K562 (cell line): ENCODE results near the gene PIM3. TPM values are rescaled to one million over a fixed set of nuclear protein-coding genes. Genes with fewer than 3 reads are reported as not detected.
A peak's percentile ranks its signal among the peaks of the same experiment; 100 is the strongest.

ENCODE experiments used
- ATAC-seq: fragments of 200-7000 bp; cut with Tn5 transposase; 3 replicates; pipeline ENCODE4 v1.9.1; 2020; ENCODE audit warnings: moderate library complexity
- BruUV-seq: library from RNA; stranded (reverse); fragments of 400-500 nt; replicated peaks from 2 replicates; lab custom pipeline; 2021; lab: Mats Ljungman, UMichigan
- CTCF ChIA-PET: fragments of 300-600 bp; formaldehyde crosslinking; extraction: SDS; loops from one replicate; lab custom pipeline; 2021; ENCODE audit warnings: low intra/inter-chr PET ratio; lab: Yijun Ruan, JAX
- POLR2A ChIA-PET: fragments of 300-600, 350-650 bp; sonication (Branson Sonifier 250); formaldehyde crosslinking; extraction: SDS; loops from one replicate; lab custom pipeline; 2021; ENCODE audit warnings: antibody characterized with exemption, inconsistent platforms; lab: Yijun Ruan, JAX
- DNase-seq, 4 experiments: peaks; one replicate each; pipeline versions ENCODE4 v3.0.0 to v3.0.0-alpha.2; 2011 to 2018; ENCODE audit warnings: low spot score in 3 of 4, mixed read lengths in 3 of 4; ENCODE audit errors: extremely low read depth in 1 of 4
- FAIRE-seq: peaks from 2 replicates; lab custom pipeline; 2011; peaks lifted over from hg19 to GRCh38; lab: Jason Lieb, UNC
- H2AFZ ChIP-seq: 2 replicates; pipeline ENCODE4 v1.6.0; 2011; ENCODE audit warnings: low read depth, low read length, control low read depth, inconsistent platforms
- H3K27ac ChIP-seq: fragments of 200-600 bp; 3 replicates; pipeline ENCODE4 v1.8.0; 2011; ENCODE audit warnings: low read depth, mild to moderate bottlenecking, control low read depth, inconsistent platforms, low read length, moderate library complexity, mixed read lengths; ENCODE audit errors: extremely low read depth
- H3K27me3 ChIP-seq, 2 experiments: fragments of 300-600 bp in 1 of 2; 2 replicates in 1 of 2; 3 replicates in 1 of 2; pipeline versions ENCODE4 v1.6.0 to v1.8.0; 2011; ENCODE audit warnings: inconsistent platforms in 2 of 2, low read length in 2 of 2, mild to moderate bottlenecking in 1 of 2, mixed read lengths in 1 of 2, moderate library complexity in 1 of 2; ENCODE audit not compliant: control insufficient read depth in 2 of 2, insufficient read depth in 2 of 2
- H3K36me3 ChIP-seq: fragments of 300-600 bp; 3 replicates; pipeline ENCODE4 v1.8.0; 2011; ENCODE audit warnings: mild to moderate bottlenecking, low read length, inconsistent platforms; ENCODE audit not compliant: control insufficient read depth, insufficient read depth
- H3K4me1 ChIP-seq, 2 experiments: fragments of 200-600 bp in 1 of 2; replicated peaks in 1 of 2; 2 replicates in 1 of 2; 3 replicates in 1 of 2; pipeline versions ENCODE4 v1.5.1 to v1.8.0; 2011; ENCODE audit warnings: inconsistent platforms in 2 of 2, low read length in 2 of 2, mild to moderate bottlenecking in 1 of 2, mixed read lengths in 1 of 2, moderate library complexity in 1 of 2; ENCODE audit not compliant: control insufficient read depth in 2 of 2, insufficient read depth in 2 of 2
- H3K4me2 ChIP-seq: 2 replicates; pipeline ENCODE4 v1.6.1; 2011; ENCODE audit warnings: low read length, control low read depth, inconsistent platforms, mixed read lengths; ENCODE audit not compliant: insufficient read depth
- H3K4me3 ChIP-seq: fragments of 200-600 bp; sonication (generic), shearing (Covaris generic); 2 replicates; pipeline ENCODE4 v1.5.1; 2016; ENCODE audit warnings: control low read depth, inconsistent platforms
- H3K79me2 ChIP-seq: fragments of 200-600 bp; 3 replicates; pipeline ENCODE4 v1.8.0; 2011; ENCODE audit warnings: low read length, inconsistent platforms; ENCODE audit not compliant: control insufficient read depth, insufficient read depth
- H3K9ac ChIP-seq, 2 experiments: 2 replicates each; pipeline versions ENCODE4 v1.6.0 to v1.6.1; 2011; ENCODE audit warnings: low read depth in 2 of 2, low read length in 2 of 2, control low read depth in 1 of 2, inconsistent platforms in 1 of 2, mild to moderate bottlenecking in 1 of 2, mixed read lengths in 1 of 2; ENCODE audit not compliant: insufficient read depth in 1 of 2
- H3K9me1 ChIP-seq: one replicate; pipeline ENCODE4 v1.6.0; 2011; ENCODE audit warnings: inconsistent platforms, mild to moderate bottlenecking, low read length, moderate library complexity; ENCODE audit not compliant: control insufficient read depth, insufficient read depth
- H3K9me3 ChIP-seq: replicated peaks from 2 replicates; pipeline ENCODE4 v1.5.1; 2011; ENCODE audit warnings: low read depth, low read length, inconsistent platforms; ENCODE audit not compliant: control insufficient read depth, insufficient read depth
- H4K20me1 ChIP-seq: replicated peaks from 2 replicates; pipeline ENCODE4 v1.6.1; 2011; ENCODE audit warnings: low read length, inconsistent platforms, mixed read lengths; ENCODE audit not compliant: control insufficient read depth, insufficient read depth
- ARID1B ChIP-seq: fragments of 450-650 bp; IDR thresholded peaks from 2 replicates; pipeline ENCODE4 v1.6.1; 2016; ENCODE audit warnings: antibody characterized with exemption, mild to moderate bottlenecking, inconsistent platforms
- FOXA1 ChIP-seq: fragments of 450-650 bp; IDR thresholded peaks from 2 replicates; pipeline ENCODE4 v1.6.1; 2016; ENCODE audit warnings: mild to moderate bottlenecking, borderline replicate concordance
- FOXK2 ChIP-seq, 2 experiments: fragments of 450-650 bp; IDR thresholded peaks in 1 of 2; conservative IDR thresholded peaks in 1 of 2; 2 replicates each; pipeline ENCODE4 v1.6.1; 2016; ENCODE audit warnings: low read depth in 2 of 2, mild to moderate bottlenecking in 1 of 2
- HMGN3 ChIP-seq: IDR thresholded peaks from 2 replicates; pipeline ENCODE4 v1.6.1; 2011; ENCODE audit warnings: borderline replicate concordance, low read depth, mild to moderate bottlenecking, mixed read lengths, low read length; ENCODE audit not compliant: insufficient read length; ENCODE audit errors: extremely low read depth
- KLF6 ChIP-seq: fragments of 250-450 bp; sonication (Bioruptor Pico); IDR thresholded peaks from 2 replicates; pipeline ENCODE4 v1.4.0; 2020; ENCODE audit warnings: mild to moderate bottlenecking, moderate library complexity, borderline replicate concordance
- MEIS2 ChIP-seq: fragments of 450-650 bp; IDR thresholded peaks from 2 replicates; pipeline ENCODE4 v1.6.1; 2014; ENCODE audit warnings: mild to moderate bottlenecking; ENCODE audit not compliant: partially characterized antibody
- NBN ChIP-seq: fragments of 450-650 bp; IDR thresholded peaks from 2 replicates; pipeline ENCODE4 v1.6.1; 2016; ENCODE audit warnings: low read depth, mild to moderate bottlenecking
- NCOA2 ChIP-seq, 2 experiments: fragments of 450-650 bp; IDR thresholded peaks; 2 replicates each; pipeline ENCODE4 v1.6.1; 2018; ENCODE audit warnings: mild to moderate bottlenecking in 2 of 2, moderate library complexity in 1 of 2; ENCODE audit not compliant: partially characterized antibody in 2 of 2
- NR2F6 ChIP-seq: fragments of 450-650 bp; formaldehyde crosslinking; IDR thresholded peaks from 2 replicates; pipeline ENCODE4 v1.4.0; 2020; ENCODE audit warnings: mild to moderate bottlenecking
- NRF1 ChIP-seq, 2 experiments: fragments of 450-650 bp; IDR thresholded peaks in 1 of 2; conservative IDR thresholded peaks in 1 of 2; 2 replicates each; pipeline ENCODE4 v1.6.1; 2014; ENCODE audit warnings: mild to moderate bottlenecking in 2 of 2
- POLR2AphosphoS5 ChIP-seq: IDR thresholded peaks from 2 replicates; pipeline ENCODE4 v1.6.1; 2011; ENCODE audit warnings: mild to moderate bottlenecking, low read depth, low read length, moderate library complexity; ENCODE audit not compliant: control insufficient read depth, insufficient read depth
- PURB ChIP-seq: sonication (generic); formaldehyde crosslinking; IDR thresholded peaks from 2 replicates; pipeline ENCODE4 v1.9.0; 2021; ENCODE audit warnings: low read depth, mild to moderate bottlenecking, missing genetic modification reagents
- SMAD1 ChIP-seq: fragments of 150-350 bp; IDR thresholded peaks from 2 replicates; pipeline ENCODE4 v1.6.1; 2014; ENCODE audit warnings: low read length, low read depth; ENCODE audit not compliant: partially characterized antibody
- ZC3H4 ChIP-seq: sonication (generic); formaldehyde crosslinking; IDR thresholded peaks from 2 replicates; pipeline ENCODE4 v1.9.0; 2021; ENCODE audit warnings: missing genetic modification reagents, borderline replicate concordance
- ZNF830 ChIP-seq: fragments of 250-450 bp; sonication (Bioruptor Pico); IDR thresholded peaks from 2 replicates; pipeline ENCODE4 v1.5.0; 2021; ENCODE audit warnings: mild to moderate bottlenecking
- WGBS: fragments of 100-300 bp; shearing (Covaris generic); methylation state at CpG from one replicate; pipeline ENCODE4 v1.1.6; 2016; ENCODE audit warnings: low coverage, mixed read lengths; ENCODE audit not compliant: insufficient coverage; ENCODE audit errors: missing lambda C conversion rate; 5-methylcytosine and 5-hydroxymethylcytosine counted together
- in situ Hi-C: fragments of 300-500 bp; cut with MboI; formaldehyde crosslinking; loops from 4 replicates; pipeline ENCODE4 v1.15.0; 2018; ENCODE audit warnings: inconsistent platforms, mixed read lengths
- intact Hi-C: fragments of 100-400 bp; cut with micrococcal nuclease; formaldehyde crosslinking; loops from 2 replicates; pipeline ENCODE4 v1.14.2; 2022
- polyA plus RNA-seq, 8 experiments: library from polyadenylated mRNA; depleted of rRNA in 4 of 8; stranded (reverse) in 5 of 8; unstranded in 3 of 8; fragments of >200 nt; fragmentation: Nextera tagmentation in 2 of 8; fragmentation: Illumina TruSeq in 1 of 8; extraction: Ambion mirVana in 2 of 8; extraction: Trizol in 1 of 8; gene quantifications; 2 replicates each; pipeline versions ENCODE4 v1.2.1 to v1.2.3, GENCODE V29; 2011 to 2014; ENCODE audit warnings: inconsistent platforms in 1 of 8, missing spikeins in 1 of 8
- total RNA-seq, 7 experiments: library from RNA; depleted of rRNA in 6 of 7; stranded (reverse); fragments of >200 nt in 6 of 7; fragmentation: Illumina TruSeq in 2 of 7; extraction: Trizol in 2 of 7; gene quantifications; 2 replicates each; pipeline versions ENCODE4 v1.2.1 to v1.2.3, GENCODE V29; 2011 to 2021; ENCODE audit warnings: low replicate concordance in 1 of 7
- TF ChIP-seq, protein P1 (sequence below): fragments of 450-650 bp; IDR thresholded peaks from 2 replicates; pipeline ENCODE4 v1.6.1; 2016; ENCODE audit warnings: low read depth, mild to moderate bottlenecking, moderate library complexity
- TF ChIP-seq, protein P2 (sequence below): sonication (generic); formaldehyde crosslinking; IDR thresholded peaks from 2 replicates; pipeline ENCODE4 v1.4.0; 2020; ENCODE audit warnings: mild to moderate bottlenecking, missing genetic modification reagents

The PIM3 gene
- total and polyA plus RNA-seq, 9 of the 15 experiments (the other 6 are each of a cell fraction or from before 2014, with no cell fraction given) = 0.24 to 40.5 (median 5.3) TPM

DNA sequence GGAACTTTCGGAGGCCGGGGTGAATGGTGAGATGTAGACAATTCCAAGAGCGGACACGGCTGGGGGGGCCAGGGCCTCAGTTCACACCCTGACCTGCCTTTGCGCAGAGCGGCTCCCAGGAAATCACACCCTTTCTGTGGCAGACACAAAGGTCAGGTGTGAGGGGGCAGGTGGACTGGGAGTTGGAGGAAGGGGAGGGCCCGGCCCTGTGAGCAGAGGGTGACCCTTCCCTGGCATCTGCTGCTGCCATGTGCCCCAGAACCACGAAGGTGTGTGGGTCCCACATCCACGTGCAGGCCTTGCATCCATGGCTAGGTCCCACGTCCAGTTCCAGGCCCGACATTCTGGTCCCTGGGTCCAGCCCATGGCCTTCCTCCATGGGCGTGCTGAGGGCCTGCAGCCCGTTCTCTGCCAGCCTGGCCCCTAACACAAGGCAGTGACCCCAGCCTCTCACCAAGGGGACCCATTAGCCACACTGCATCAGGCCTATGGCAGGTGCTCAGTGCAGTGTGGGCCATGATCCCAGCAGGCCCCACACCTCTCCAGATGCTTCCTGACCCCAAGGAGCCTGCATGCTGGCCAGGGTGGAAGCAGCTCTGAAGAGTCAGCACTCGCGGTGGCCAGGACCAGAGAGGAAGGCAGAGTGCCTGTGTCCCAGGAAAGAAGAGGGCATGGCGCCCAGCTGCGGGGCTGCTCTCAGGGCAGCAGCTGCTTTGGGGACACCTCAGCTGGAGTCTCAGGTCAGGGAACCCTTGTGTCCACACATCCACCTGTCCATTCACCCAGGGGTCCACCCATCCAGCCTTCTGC is 18.9 kb upstream of the PIM3 start (continued):
- no peak for TF ChIP-seq SMAD1
- TF ChIP-seq ZNF830 (CRISPR knock-in tag) = no peak
- no peak for TF ChIP-seq NBN
- TF ChIP-seq HMGN3 = no peak
- TF ChIP-seq MEIS2 = no peak
- TF ChIP-seq, all 486 proteins: peak for 0

DNA sequence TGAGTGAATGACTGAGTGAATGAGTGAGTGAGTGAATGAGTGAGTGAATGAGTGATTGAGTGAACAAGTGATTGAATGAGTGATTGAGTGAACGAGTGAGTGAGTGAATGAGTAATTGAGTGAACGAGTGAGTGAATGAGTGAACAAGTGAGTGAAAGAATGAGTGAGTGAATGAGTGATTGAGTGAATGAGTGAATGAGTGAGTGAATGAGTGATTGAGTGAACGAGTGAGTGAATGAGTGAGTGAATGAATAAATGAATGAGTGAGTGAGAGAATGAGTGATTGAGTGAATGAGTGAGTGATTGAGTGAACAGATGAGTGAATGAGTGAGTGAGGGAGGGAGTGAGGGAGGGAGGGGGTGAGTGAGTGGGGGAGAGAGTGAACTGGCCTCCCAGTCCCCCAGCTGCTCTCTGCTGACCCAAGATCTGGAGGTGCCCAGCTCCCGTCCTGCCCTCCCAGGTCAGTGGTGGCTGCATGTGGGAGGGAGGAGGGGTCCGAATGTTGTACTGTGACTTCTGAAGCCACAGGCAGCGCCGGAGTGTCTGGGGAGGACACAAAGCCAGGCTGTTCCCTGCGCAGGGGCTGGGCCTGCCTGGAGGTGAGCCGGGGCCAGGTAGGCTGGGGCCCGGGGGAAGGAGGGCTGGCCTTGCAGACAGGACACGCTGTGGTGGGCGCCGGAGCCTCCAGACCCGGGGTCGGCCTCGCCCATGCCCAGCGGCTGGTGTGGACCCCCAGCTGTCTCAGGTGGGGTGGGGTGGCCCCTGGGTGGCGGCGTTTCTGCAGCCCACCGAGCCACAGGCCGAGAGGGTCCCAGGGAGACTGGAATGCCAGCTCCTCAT is 17.8 kb upstream of the PIM3 start:
- no peak overlapping the region for H3K27ac ChIP-seq
- in situ Hi-C loops = no loop called here
- WGBS = 76% methylated on average over 12 of the region's 21 CpGs
- TF ChIP-seq, protein P1, sequence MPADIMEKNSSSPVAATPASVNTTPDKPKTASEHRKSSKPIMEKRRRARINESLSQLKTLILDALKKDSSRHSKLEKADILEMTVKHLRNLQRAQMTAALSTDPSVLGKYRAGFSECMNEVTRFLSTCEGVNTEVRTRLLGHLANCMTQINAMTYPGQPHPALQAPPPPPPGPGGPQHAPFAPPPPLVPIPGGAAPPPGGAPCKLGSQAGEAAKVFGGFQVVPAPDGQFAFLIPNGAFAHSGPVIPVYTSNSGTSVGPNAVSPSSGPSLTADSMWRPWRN = no peak
- TF ChIP-seq POLR2AphosphoS5 (no peak), NRF1 (conservative IDR thresholded peaks at IDR 0.05 in 1 of 2, IDR thresholded peaks at IDR 0.05 in 1 of 2) (peak; percentile 40 to 42; a peak in 3 of 4 replicates), NCOA2 (IDR thresholded peaks at IDR 0.05; ENCODE audit: partially characterized antibody in 2 of 2) (no peak), FOXA1 (no peak), FOXK2 (conservative IDR thresholded peaks at IDR 0.05 in 1 of 2, IDR thresholded peaks at IDR 0.05 in 1 of 2; ENCODE audit: low read depth in 2 of 2) (0 out of 4 replicates have a peak, but pooled peaks of 1 of the 2 experiments have one; percentile 46), ARID1B (no peak), ZC3H4 (no peak), NR2F6 (CRISPR knock-in tag) (no peak), KLF6 (no peak), PURB (no peak)
- TF ChIP-seq, protein P2, sequence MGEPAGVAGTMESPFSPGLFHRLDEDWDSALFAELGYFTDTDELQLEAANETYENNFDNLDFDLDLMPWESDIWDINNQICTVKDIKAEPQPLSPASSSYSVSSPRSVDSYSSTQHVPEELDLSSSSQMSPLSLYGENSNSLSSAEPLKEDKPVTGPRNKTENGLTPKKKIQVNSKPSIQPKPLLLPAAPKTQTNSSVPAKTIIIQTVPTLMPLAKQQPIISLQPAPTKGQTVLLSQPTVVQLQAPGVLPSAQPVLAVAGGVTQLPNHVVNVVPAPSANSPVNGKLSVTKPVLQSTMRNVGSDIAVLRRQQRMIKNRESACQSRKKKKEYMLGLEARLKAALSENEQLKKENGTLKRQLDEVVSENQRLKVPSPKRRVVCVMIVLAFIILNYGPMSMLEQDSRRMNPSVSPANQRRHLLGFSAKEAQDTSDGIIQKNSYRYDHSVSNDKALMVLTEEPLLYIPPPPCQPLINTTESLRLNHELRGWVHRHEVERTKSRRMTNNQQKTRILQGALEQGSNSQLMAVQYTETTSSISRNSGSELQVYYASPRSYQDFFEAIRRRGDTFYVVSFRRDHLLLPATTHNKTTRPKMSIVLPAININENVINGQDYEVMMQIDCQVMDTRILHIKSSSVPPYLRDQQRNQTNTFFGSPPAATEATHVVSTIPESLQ = no peak

More for the DNA sequence above, 17.8 kb upstream of the PIM3 start:
- Histone ChIP-seq H4K20me1 (no peaks in the 10 kb centered on the region), H3K4me1 (peaks cover 8 to 66% of the 10 kb centered on the region in 2 experiments; a peak in 3 of 5 replicates), H3K4me3 (no peak overlapping the region), H3K9me1 (no peaks in the 10 kb centered on the region), H3K36me3 (no peaks in the 10 kb centered on the region), H2AFZ (no peak overlapping the region), H3K9ac (peak overlapping the region in 1 of 2 experiments; percentile 71; a peak in 2 of 4 replicates), H3K27me3 (no peaks in the 10 kb centered on the region), H3K4me2 (no peak overlapping the region), H3K9me3 (no peaks in the 10 kb centered on the region), H3K79me2 (no peaks in the 10 kb centered on the region)
- POLR2A ChIA-PET = interaction anchor here (0.6 to 0.9 kb wide), 4 partner anchors 17 to 475 kb away, joined by 3 read pairs; no protein-coding TSS in a partner anchor
- ATAC-seq (peak; percentile 63), DNase-seq (no peak), FAIRE-seq (no peak)
- CTCF ChIA-PET = no interaction called here
- BruUV-seq = no TSS peak
- intact Hi-C loops = no loop called here
